GM23248 (cell line): ENCODE data around the gene CFAP61. TPM values are rescaled to one million over a fixed set of nuclear protein-coding genes. Genes with fewer than 3 reads are reported as not detected.
"Not testable (repeated sequence)": the region's sequence is repeated elsewhere in the genome, so short reads cannot be mapped to it uniquely, and the experiment has no call there.

Experiments
- DNase-seq: peaks from one replicate; pipeline ENCODE4 v3.0.0-alpha.2; 2015
- H2AFZ ChIP-seq: fragments of 200-600 bp; sonication (generic); 2 replicates; pipeline ENCODE4 v1.6.1; 2016; ENCODE audit warnings: antibody characterized with exemption
- H3F3A ChIP-seq: fragments of 200-600 bp; sonication (generic); 2 replicates; pipeline ENCODE4 v1.6.1; 2016; ENCODE audit warnings: mild to moderate bottlenecking, antibody characterized with exemption, mixed run types; ENCODE audit not compliant: insufficient read depth
- H3K27ac ChIP-seq: fragments of 200-600 bp; sonication (generic); 2 replicates; pipeline ENCODE4 v1.5.1; 2016; ENCODE audit warnings: mild to moderate bottlenecking
- H3K27me3 ChIP-seq: fragments of 200-600 bp; sonication (generic); replicated peaks from 2 replicates; pipeline ENCODE4 v1.6.1; 2016; ENCODE audit warnings: mild to moderate bottlenecking; ENCODE audit not compliant: insufficient read depth
- H3K36me3 ChIP-seq: fragments of 200-600 bp; sonication (generic); 2 replicates; pipeline ENCODE4 v1.6.1; 2016; ENCODE audit warnings: low read depth, mild to moderate bottlenecking
- H3K4me1 ChIP-seq: fragments of 200-600 bp; sonication (generic); 2 replicates; pipeline ENCODE4 v1.6.1; 2016; ENCODE audit warnings: mild to moderate bottlenecking; ENCODE audit not compliant: insufficient read depth
- H3K4me2 ChIP-seq: fragments of 200-600 bp; sonication (generic); one replicate; pipeline ENCODE4 v1.6.1; 2016; ENCODE audit warnings: mild to moderate bottlenecking; ENCODE audit not compliant: unreplicated experiment
- H3K4me3 ChIP-seq: fragments of 200-600 bp; sonication (generic); 2 replicates; pipeline ENCODE4 v1.5.1; 2016; ENCODE audit warnings: mild to moderate bottlenecking
- H3K79me2 ChIP-seq: fragments of 200-600 bp; sonication (generic); 2 replicates; pipeline ENCODE4 v1.6.1; 2016; ENCODE audit warnings: mild to moderate bottlenecking; ENCODE audit not compliant: insufficient read depth
- H3K9ac ChIP-seq: fragments of 200-600 bp; sonication (generic); 2 replicates; pipeline ENCODE4 v1.6.1; 2016; ENCODE audit warnings: mild to moderate bottlenecking
- H3K9me2 ChIP-seq: fragments of 200-600 bp; sonication (generic); 2 replicates; pipeline ENCODE4 v1.6.1; 2016; ENCODE audit warnings: mixed run types, mild to moderate bottlenecking, moderate library complexity; ENCODE audit not compliant: insufficient read depth
- H3K9me3 ChIP-seq: fragments of 200-600 bp; sonication (generic); one replicate; pipeline ENCODE4 v1.6.1; 2017; ENCODE audit warnings: low read depth
- H4K20me1 ChIP-seq: fragments of 200-600 bp; sonication (generic); 2 replicates; pipeline ENCODE4 v1.6.0; 2016; ENCODE audit not compliant: insufficient read depth
- EZH2 ChIP-seq: fragments of 200-600 bp; sonication (generic); IDR thresholded peaks from 2 replicates; pipeline ENCODE4 v1.6.1; 2018; ENCODE audit warnings: antibody characterized with exemption, mild to moderate bottlenecking; ENCODE audit not compliant: insufficient read depth, poor library complexity, severe bottlenecking
- EZH2phosphoT487 ChIP-seq: fragments of 200-600 bp; sonication (generic); IDR thresholded peaks from 2 replicates; pipeline ENCODE4 v1.6.1; 2018; ENCODE audit warnings: antibody characterized with exemption, moderate library complexity, mild to moderate bottlenecking, low read depth; ENCODE audit not compliant: insufficient read depth
- WGBS, 2 experiments: methylation state at CpG; one replicate each; pipeline ENCODE4 v1.1.6; 2015 to 2017; ENCODE audit warnings: low lambda C conversion rate in 2 of 2, low coverage in 1 of 2; ENCODE audit errors: missing lambda C conversion rate in 2 of 2; 5-methylcytosine and 5-hydroxymethylcytosine counted together
- in situ Hi-C: fragments of 300-500 bp; cut with MboI; formaldehyde crosslinking; loops from 2 replicates; pipeline ENCODE4 v1.15.0; 2020
- polyA plus RNA-seq: library from polyadenylated mRNA; unstranded; fragments of >200 nt; fragmentation: Nextera tagmentation; extraction: Ambion mirVana; gene quantifications from 2 replicates; pipeline ENCODE4 v1.2.1, GENCODE V29; 2016
- total RNA-seq: library from RNA; depleted of rRNA; stranded (reverse); fragments of >200 nt; shearing (Covaris generic); gene quantifications from 2 replicates; pipeline ENCODE4 v1.2.3, GENCODE V29; 2014

Gene CFAP61
- total and polyA plus RNA-seq, 2 experiments from 2014 or later = not detected

- Histone ChIP-seq H3K27me3 (no peaks in the 10 kb centered on the region), H3K27ac (no peak overlapping the region), H3K79me2 (no peaks in the 10 kb centered on the region), H4K20me1 (no peaks in the 10 kb centered on the region), H3K9me3 (no peaks in the 10 kb centered on the region), H3K4me2 (no peak overlapping the region), H3K4me3 (no peak overlapping the region), H2AFZ (no peak overlapping the region), H3K36me3 (no peaks in the 10 kb centered on the region), H3K9me2 (no peaks in the 10 kb centered on the region), H3F3A (no peaks in the 10 kb centered on the region), H3K9ac (no peak overlapping the region), H3K4me1 (no peaks in the 10 kb centered on the region; the same call in 1 of the 2 replicates)
- 26 to 31% methylated on average over 7 of the region's 7 CpGs for WGBS, 2 experiments
- no peak for TF ChIP-seq EZH2phosphoT487
- TF ChIP-seq EZH2 = no peak
- in situ Hi-C loops = no loop called here
- no peak for DNase-seq
These were observed 162.5 kb downstream of the CFAP61 start for GRCh38 chr20:20214757-20215275.

GRCh38 chr20:20215976-20216727 lies 163.8 kb downstream of the CFAP61 start:
- H2AFZ ChIP-seq = no peak overlapping the region
- in situ Hi-C loops = no loop called here
- 1 to 3% methylated on average over 12 of the region's 12 CpGs for WGBS, 2 experiments

GRCh38 chr20:20216941-20217340 lies 164.6 kb downstream of the CFAP61 start:
- H3K9me3 ChIP-seq = no peaks in the 10 kb centered on the region
- H3K9me2 ChIP-seq = no peaks in the 10 kb centered on the region
- DNase-seq = no peak
- H3K36me3 ChIP-seq = no peaks in the 10 kb centered on the region
- H3K9ac ChIP-seq = no peak overlapping the region
- in situ Hi-C loops = no loop called here
- no peak overlapping the region for H2AFZ ChIP-seq
- TF ChIP-seq EZH2phosphoT487 (no peak), EZH2 (no peak)
- H4K20me1 ChIP-seq = no peaks in the 10 kb centered on the region
- no peaks in the 10 kb centered on the region for H3K4me1 ChIP-seq
- H3F3A ChIP-seq = no peaks in the 10 kb centered on the region
- 21 to 26% methylated on average over 2 of the region's 2 CpGs for WGBS, 2 experiments
- H3K79me2 ChIP-seq = no peaks in the 10 kb centered on the region
- H3K27me3 ChIP-seq = no peaks in the 10 kb centered on the region
- no peak overlapping the region for H3K27ac ChIP-seq
- H3K4me2 ChIP-seq = no peak overlapping the region
- H3K4me3 ChIP-seq = no peak overlapping the region

More at GRCh38 chr20:20215976-20216727, 163.8 kb downstream of the CFAP61 start:
- Histone ChIP-seq H3K9ac (no peak overlapping the region), H3K27me3 (no peaks in the 10 kb centered on the region), H3K4me3 (no peak overlapping the region), H4K20me1 (no peaks in the 10 kb centered on the region), H3K36me3 (no peaks in the 10 kb centered on the region), H3K4me2 (no peak overlapping the region), H3K9me3 (no peaks in the 10 kb centered on the region), H3F3A (no peaks in the 10 kb centered on the region), H3K4me1 (no peaks in the 10 kb centered on the region; the same call in 1 of the 2 replicates), H3K27ac (no peak overlapping the region), H3K9me2 (no peaks in the 10 kb centered on the region), H3K79me2 (no peaks in the 10 kb centered on the region)
- no peak for DNase-seq
- TF ChIP-seq EZH2 (no peak), EZH2phosphoT487 (no peak)

GRCh38 chr20:20217621-20218020 lies 165.3 kb downstream of the CFAP61 start:
- Histone ChIP-seq H3K79me2 (no peaks in the 10 kb centered on the region), H3K9me3 (no peaks in the 10 kb centered on the region), H3K9me2 (no peaks in the 10 kb centered on the region), H3K4me1 (no peaks in the 10 kb centered on the region), H3K27me3 (0 out of 2 replicates have a peak, but pooled peaks cover 3% of the 10 kb centered on the region), H2AFZ (no peak overlapping the region), H3K36me3 (no peaks in the 10 kb centered on the region), H3K4me3 (no peak overlapping the region), H3K27ac (no peak overlapping the region), H4K20me1 (no peaks in the 10 kb centered on the region), H3F3A (no peaks in the 10 kb centered on the region), H3K4me2 (no peak overlapping the region), H3K9ac (no peak overlapping the region)
- DNase-seq = no peak
- in situ Hi-C loops = no loop called here
- TF ChIP-seq EZH2phosphoT487 (no peak), EZH2 (no peak)
- WGBS, 2 experiments = 6 to 20% methylated on average over 1 of the region's 1 CpG

GRCh38 chr20:20218106-20218505 lies 165.8 kb downstream of the CFAP61 start:
- H3K27ac ChIP-seq, H3K9me3 ChIP-seq, H3K79me2 ChIP-seq, H3K4me1 ChIP-seq, H3F3A ChIP-seq, H3K9me2 ChIP-seq, H3K36me3 ChIP-seq, H4K20me1 ChIP-seq, H3K27me3 ChIP-seq, H3K9ac ChIP-seq, H3K4me2 ChIP-seq, DNase-seq, H2AFZ ChIP-seq, H3K4me3 ChIP-seq, in situ Hi-C loops: not testable (repeated sequence)
- 29 to 32% methylated on average over 4 of the region's 4 CpGs for WGBS, 2 experiments
